GM18873 (cell line): ENCODE data around the gene HTT.

Experiments
- ATAC-seq: cut with Tn5 transposase; IDR thresholded peaks from one replicate; pipeline ENCODE4 v1.9.1; 2021; ENCODE audit warnings: mild to moderate bottlenecking, moderate library complexity, moderate number of reproducible peaks; ENCODE audit not compliant: unreplicated experiment, low FRiP score

The HTT gene

DNA sequence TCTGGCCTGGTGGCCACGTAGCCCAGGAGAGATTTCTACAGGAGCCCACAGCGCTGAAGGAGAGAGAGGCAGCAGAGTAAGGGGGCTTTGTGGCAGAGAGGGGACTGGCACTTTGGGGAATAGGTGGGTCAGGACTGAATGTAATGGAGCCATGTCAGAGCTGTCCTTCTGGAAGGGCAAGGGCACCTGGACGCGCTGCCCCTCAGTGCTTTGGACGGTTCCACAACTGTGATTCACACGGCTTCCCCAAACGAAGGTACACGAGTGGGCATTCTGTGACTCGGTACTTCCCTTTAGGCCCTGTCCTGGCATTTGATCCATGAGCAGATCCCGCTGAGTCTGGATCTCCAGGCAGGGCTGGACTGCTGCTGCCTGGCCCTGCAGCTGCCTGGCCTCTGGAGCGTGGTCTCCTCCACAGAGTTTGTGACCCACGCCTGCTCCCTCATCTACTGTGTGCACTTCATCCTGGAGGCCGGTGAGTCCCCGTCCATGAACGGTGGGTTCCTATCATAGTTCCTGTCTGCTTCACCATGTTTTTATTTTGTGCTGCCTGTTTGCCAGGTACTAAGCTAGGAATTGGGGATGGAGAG, 139.3 kb downstream of the HTT start:
- ATAC-seq = no peak

GRCh38 chr4:3215256-3215655, 140.8 kb downstream of the HTT start:
- no peak for ATAC-seq

GRCh38 chr4:3215733-3216132, 141.3 kb downstream of the HTT start:
- no peak for ATAC-seq

DNA sequence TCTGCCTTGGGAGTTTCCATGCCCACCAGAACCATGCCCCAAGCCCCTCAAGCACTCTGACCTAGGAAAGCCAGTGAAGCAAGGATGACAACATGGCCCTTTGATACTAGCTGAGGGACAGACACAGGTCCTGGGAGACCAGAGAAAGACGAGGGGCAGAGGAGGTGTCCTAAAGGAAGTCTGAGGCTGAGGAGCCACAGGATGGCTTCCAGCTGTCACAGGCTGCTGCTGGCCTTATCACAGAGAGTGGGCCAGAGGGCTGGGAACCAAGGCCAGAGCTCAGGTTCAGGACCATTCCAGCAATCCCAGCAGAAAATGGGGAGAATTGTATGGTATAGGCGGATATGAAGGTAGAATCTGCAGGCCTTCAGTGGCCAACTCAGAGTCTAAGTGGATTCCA, 142.8 kb downstream of the HTT start:
- no peak for ATAC-seq

GRCh38 chr4:3217771-3218170, 143.3 kb downstream of the HTT start:
- no peak for ATAC-seq

GRCh38 chr4:3218824-3219760, 144.6 kb downstream of the HTT start:
- no peak for ATAC-seq

DNA sequence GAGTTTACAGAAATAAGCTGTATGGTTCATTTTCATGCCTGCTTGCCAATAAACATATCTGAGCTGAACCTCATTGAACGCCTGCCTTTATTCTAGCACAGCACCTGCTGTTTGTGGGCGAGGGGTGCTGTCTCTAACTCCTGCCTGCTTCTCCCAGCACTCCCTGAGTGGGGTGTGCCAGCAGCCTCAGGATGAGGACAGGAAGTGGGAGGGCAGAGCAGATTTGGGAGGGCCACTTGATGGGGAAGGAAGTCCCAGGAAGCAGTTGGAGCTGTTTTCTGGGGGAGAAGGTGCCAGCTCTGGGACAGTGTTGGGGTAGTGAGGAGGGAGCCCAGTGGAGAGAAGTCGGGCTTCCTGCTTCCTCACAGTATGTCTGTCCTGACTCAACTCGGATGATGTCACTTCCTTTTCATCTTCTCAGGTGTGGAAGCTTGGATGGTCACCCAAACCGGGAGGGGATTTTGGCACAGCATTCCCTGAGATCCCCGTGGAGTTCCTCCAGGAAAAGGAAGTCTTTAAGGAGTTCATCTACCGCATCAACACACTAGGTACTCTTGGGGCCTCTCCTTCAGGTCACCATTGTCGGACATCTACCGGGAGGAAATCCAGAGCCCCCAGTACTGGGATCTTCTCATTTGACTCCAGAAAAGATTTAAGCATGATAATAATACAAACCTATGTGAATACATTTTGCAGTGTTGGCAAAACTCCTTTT, 145.4 kb downstream of the HTT start:
- ATAC-seq = no peak

GRCh38 chr4:3220476-3221183, 146.1 kb downstream of the HTT start:
- ATAC-seq = no peak

DNA sequence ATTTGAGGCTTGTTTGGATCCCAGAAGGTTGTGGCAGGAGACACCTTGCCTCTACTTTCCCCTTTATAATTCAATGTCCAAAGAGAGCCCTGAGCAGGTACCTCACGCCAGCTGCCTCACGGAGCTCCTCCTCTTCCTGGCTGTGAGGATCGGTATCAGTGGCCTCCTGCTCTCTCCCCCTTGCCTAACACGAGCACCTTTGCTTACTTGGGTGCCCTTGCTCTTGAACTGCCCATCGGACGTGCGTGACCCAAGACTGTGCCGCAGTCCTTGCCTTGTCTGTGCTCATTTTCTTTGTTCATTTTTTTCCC, 146.7 kb downstream of the HTT start:
- ATAC-seq = no peak

DNA sequence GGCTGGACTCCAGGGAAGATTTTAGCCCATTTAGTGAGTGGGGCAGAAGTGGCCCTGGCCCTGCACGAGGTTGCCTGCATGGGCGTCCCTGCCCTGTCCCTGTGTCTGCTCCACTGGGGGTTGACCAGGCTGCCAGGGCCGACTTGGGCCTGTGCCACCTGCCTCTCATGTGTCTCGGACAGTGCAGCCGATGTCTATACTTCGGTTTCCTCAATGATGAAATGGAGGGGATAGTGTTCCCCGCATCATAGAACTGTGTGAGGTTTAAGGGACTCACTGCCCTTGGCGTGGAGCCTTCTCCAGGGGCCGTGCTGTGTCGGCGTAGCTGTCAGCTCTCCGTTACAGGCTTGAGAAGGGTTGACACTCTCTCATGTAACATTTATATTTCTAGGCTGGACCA, 147.5 kb downstream of the HTT start:
- no peak for ATAC-seq

GRCh38 chr4:3223346-3223745, 148.9 kb downstream of the HTT start:
- no peak for ATAC-seq

GRCh38 chr4:3223956-3224748, 149.7 kb downstream of the HTT start:
- ATAC-seq = no peak

DNA sequence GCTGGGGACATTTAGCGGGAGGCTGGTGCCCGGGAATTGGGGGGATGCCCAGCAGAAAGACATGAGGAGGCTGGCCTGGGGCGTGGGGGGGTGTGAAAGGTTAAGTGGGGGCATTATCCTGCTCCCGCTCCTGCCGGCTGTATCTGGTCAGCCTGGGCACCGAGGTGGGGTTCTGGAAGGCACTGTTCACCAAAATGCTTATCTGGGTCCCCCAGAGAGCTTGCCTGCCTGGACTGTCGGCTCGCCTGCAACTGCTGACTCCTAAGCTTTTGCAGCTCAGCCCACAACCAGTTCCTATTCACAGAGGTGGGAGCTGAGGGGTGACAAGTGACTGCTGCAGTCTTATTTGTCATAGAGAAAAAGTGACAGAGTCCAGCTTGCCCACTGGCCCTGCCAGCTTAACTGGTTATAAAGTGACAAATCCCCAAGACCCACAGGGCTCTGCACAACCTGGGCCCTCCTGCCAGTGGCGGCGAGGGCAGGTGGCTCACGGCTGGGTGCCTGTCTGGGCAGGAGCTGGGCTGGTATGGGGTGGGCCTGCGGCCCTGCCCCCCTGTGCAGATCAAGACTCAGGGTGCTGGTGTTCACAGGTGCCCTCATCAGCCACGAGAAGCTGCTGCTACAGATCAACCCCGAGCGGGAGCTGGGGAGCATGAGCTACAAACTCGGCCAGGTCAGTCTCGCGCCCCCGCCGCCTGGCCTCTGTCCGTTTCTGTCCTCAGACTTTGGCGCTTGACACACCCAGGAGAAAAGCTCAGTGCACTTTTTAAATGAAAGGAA, 150.8 kb downstream of the HTT start:
- no peak for ATAC-seq

- no peak for ATAC-seq
Observed at GRCh38 chr4:3225936-3226335, 151.5 kb downstream of the HTT start.

GRCh38 chr4:3226467-3226866, 152.0 kb downstream of the HTT start:
- ATAC-seq = no peak

GRCh38 chr4:3226944-3227343, 152.5 kb downstream of the HTT start:
- no peak for ATAC-seq

DNA sequence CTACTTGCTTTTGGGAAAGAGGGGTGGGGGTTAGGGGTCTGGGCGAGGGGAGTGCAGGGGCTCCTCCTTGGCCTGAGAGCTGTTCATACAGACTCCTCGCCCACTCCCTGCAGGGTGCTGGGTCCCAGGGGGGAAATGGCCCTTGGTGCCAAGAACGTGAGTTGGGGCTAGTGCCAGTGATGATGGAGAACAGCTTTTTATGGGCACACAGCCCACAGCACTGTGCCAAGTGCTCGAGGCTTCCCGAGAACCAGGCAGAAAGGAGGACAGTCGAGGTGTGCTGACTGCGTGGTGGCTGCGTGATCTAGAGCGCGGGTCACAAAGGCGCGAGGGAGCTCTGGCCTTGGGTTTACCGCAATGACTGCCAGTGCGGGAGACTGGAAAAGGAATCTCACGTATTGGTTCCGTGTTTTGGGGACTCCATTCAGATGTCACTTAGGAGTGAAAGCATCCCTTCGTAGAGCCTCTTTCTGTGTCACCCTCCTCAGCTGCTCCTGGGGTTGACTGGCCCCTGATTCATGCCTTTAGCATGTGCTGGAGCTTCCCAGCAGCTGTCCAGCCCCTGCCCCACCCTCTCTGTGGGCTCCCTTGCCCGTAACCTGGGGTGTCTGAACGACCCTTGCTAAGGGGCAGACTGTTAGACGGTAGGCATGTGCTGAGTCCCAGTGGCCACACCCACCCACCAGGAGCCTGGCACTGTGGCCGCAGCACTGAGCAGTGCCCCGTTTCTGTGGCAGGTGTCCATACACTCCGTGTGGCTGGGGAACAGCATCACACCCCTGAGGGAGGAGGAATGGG, 153.6 kb downstream of the HTT start:
- no peak for ATAC-seq

GRCh38 chr4:3228881-3229280, 154.4 kb downstream of the HTT start:
- no peak for ATAC-seq

DNA sequence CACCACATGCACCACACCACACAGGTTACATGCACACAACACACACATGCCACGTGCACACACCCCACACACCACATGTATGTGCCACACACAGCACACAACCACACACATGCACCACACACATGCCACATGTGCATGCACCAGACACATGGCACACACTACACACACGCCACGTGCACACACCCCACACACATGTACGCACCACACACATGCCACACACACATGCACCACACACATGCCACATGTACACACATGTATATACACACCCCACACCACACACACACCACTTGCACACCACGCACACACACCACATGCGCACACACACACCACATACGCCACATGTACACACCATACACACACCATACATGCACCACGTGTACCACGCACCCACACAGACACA, 154.8 kb downstream of the HTT start:
- no peak for ATAC-seq
